Kidney (tissue), 14 donors: ENCODE results near the gene RPL19. TPM values are rescaled to one million over a fixed set of nuclear protein-coding genes. Genes with fewer than 3 reads are reported as not detected.

Experiments
- DNase-seq, 5 donors: peaks; one replicate each; pipeline ENCODE4 v3.0.0-alpha.2; 2013 to 2020
- FAIRE-seq: peaks from 2 replicates; lab custom pipeline; 2012; peaks lifted over from hg19 to GRCh38; lab: Jason Lieb, UNC
- H3K27ac ChIP-seq, 2 donors: one replicate each; pipeline ENCODE4 v1.7.0; 2013; ENCODE audit warnings: low read depth in 2 of 2, low read length in 2 of 2, inconsistent platforms in 1 of 2
- H3K27me3 ChIP-seq: one replicate; pipeline ENCODE4 v1.7.1; 2013; ENCODE audit warnings: low read length, inconsistent platforms; ENCODE audit not compliant: control insufficient read depth, insufficient read depth
- H3K36me3 ChIP-seq, 3 donors: one replicate each; pipeline versions ENCODE4 v1.7.0 to v1.7.1; 2013; ENCODE audit warnings: low read length in 3 of 3, control low read depth in 1 of 3, inconsistent platforms in 1 of 3; ENCODE audit not compliant: insufficient read depth in 3 of 3, control insufficient read depth in 2 of 3
- H3K4me1 ChIP-seq, 3 donors: one replicate each; pipeline versions ENCODE4 v1.7.0 to v1.7.1; 2013; ENCODE audit warnings: low read length in 3 of 3, inconsistent platforms in 1 of 3, low read depth in 1 of 3; ENCODE audit not compliant: control insufficient read depth in 2 of 3, insufficient read depth in 2 of 3
- H3K4me3 ChIP-seq, 3 donors: one replicate each; pipeline versions ENCODE4 v1.7.0 to v1.8.1; 2013; ENCODE audit warnings: low read length in 3 of 3, control low read depth in 1 of 3, inconsistent platforms in 1 of 3
- H3K9ac ChIP-seq, 3 donors: one replicate each; pipeline versions ENCODE4 v1.7.0 to v1.7.1; 2013; ENCODE audit warnings: low read length in 3 of 3, control low read depth in 1 of 3, inconsistent platforms in 1 of 3
- H3K9me3 ChIP-seq, 3 donors: one replicate each; pipeline versions ENCODE4 v1.7.0 to v1.7.1; 2013; ENCODE audit warnings: low read length in 3 of 3, control low read depth in 1 of 3, inconsistent platforms in 1 of 3; ENCODE audit not compliant: control insufficient read depth in 2 of 3, insufficient read depth in 1 of 3
- intact Hi-C: fragments of 100-400 bp; cut with DNase I; formaldehyde crosslinking; loops from one replicate; pipeline ENCODE4 v1.11.1; 2022
- polyA plus RNA-seq: library from polyadenylated mRNA; stranded (reverse); fragments of 350-450 nt; fragmentation: Illumina TruSeq; extraction: RNeasy Lipid Tissue Mini Kit (QIAGEN cat#74804); gene quantifications from one replicate; pipeline ENCODE4 v1.2.3, GENCODE V29; 2014; ENCODE audit warnings: low read depth, low replicate concordance; ENCODE audit not compliant: insufficient read depth
- total RNA-seq: library from RNA; stranded (reverse); fragmentation: NEBNext Ultra II Directional; extraction: Animal tissue kit (Norgen Biotek cat#: 25700); gene quantifications from one replicate; pipeline ENCODE4 v1.2.1, GENCODE V29; 2021
- TF ChIP-seq, protein P1 (sequence below): IDR thresholded peaks from 3 replicates; pipeline ENCODE4 v1.5.1; 2012; ENCODE audit warnings: mild to moderate bottlenecking, moderate library complexity, borderline replicate concordance; ENCODE audit not compliant: insufficient read depth; ENCODE audit errors: extremely low read depth
- donor health status: control.
- donor health status: control.
- donor health status: control.
- donor health status: control.
- donor health status: control.
- donor health status: DM: yes; HTN: yes; CAD: no.
- donor health status: Normal renal cell carcinoma (clear cell type).

RPL19 gene
- total and polyA plus RNA-seq, 2 donors from 2014 or later = 1,460 to 2,512 TPM

DNA sequence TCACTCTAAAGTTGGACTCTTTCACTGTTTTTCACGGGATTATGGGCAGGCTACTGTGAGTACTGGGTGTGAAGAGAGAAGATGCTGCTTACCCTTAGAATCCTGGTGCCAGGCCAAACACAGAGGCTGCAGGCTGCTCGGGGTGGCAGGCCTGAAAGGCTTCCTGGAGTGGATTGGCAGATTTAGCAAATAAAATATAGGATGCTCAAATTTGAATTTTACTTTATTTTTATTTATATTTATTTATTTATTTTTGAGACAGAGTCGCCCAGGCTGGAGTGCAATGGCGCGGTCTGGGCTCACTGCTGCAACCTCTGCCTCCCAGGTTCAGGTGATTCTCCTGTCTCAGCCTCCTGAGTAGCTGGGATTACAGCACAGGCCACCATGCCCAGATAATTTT is 40.5 kb downstream of the RPL19 start:
- TF ChIP-seq, protein P1, sequence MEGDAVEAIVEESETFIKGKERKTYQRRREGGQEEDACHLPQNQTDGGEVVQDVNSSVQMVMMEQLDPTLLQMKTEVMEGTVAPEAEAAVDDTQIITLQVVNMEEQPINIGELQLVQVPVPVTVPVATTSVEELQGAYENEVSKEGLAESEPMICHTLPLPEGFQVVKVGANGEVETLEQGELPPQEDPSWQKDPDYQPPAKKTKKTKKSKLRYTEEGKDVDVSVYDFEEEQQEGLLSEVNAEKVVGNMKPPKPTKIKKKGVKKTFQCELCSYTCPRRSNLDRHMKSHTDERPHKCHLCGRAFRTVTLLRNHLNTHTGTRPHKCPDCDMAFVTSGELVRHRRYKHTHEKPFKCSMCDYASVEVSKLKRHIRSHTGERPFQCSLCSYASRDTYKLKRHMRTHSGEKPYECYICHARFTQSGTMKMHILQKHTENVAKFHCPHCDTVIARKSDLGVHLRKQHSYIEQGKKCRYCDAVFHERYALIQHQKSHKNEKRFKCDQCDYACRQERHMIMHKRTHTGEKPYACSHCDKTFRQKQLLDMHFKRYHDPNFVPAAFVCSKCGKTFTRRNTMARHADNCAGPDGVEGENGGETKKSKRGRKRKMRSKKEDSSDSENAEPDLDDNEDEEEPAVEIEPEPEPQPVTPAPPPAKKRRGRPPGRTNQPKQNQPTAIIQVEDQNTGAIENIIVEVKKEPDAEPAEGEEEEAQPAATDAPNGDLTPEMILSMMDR = no peak
- Histone ChIP-seq H3K27me3 (no peaks in the 10 kb centered on the region), H3K27ac (no peak overlapping the region), H3K4me1 (peaks cover 0 to 5% (median 0%) of the 10 kb centered on the region in 3 donors), H3K9me3 (no peaks in the 10 kb centered on the region), H3K36me3 (no peaks in the 10 kb centered on the region), H3K9ac (no peak overlapping the region), H3K4me3 (no peak overlapping the region)
- intact Hi-C loops = no loop called here
- DNase-seq (no peak), FAIRE-seq (no peak)

DNA sequence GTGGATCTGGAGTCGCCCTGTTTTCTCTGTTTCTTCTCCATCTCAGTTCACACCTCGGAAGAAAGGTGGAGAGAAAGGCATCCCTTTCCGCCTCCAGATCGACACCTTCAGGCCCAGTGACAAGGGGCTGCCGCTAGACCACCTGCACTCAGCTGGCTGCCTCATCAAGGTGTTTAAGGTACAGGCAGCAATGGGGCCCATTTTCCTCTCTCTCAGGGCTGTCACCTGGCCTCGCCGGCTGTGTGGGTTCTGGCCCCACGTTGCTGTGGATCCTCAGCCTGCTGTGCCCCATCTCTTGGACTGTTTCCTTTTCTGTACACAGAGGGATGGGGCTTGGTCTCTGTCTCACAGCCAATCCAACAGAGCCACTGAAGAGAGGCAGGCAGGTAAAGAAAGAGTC is 43.1 kb downstream of the RPL19 start:
- DNase-seq = no peak
- Histone ChIP-seq H3K9ac (no peak overlapping the region), H3K4me3 (no peak overlapping the region), H3K27me3 (no peaks in the 10 kb centered on the region), H3K4me1 (peaks cover 0 to 5% (median 0%) of the 10 kb centered on the region in 3 donors), H3K36me3 (no peaks in the 10 kb centered on the region), H3K27ac (no peak overlapping the region), H3K9me3 (no peaks in the 10 kb centered on the region)
- TF ChIP-seq, protein P1 = no peak
- intact Hi-C loops = no loop called here
- no peak for FAIRE-seq

DNA sequence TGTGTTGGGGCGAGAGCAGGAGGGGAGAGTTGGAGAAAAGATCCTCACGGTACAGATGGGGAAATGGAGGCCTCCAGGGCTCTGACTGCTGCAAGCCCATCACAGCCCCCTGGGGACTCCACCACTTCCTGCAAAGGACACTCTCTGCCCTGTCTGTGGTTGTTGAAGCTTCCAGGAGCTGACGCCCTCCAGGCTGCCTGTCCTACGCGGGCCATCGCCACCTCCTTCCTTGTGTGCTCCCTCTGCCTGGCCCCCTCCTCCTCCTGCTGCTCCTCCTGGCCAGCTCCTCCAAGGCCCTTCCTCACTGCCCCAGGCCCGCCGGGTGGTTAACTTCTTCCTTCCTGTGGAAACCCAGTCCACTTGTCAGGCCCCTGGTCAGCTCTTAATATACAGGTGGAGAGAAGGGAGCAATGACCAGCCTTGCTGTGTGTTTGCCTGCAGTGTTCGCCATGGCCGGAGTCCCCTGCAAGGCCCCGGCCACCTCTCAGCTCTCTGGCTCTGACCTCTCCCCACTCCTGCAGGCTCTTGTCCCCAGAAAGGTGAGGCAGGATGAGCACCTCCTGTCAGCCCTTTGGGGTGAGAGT is 44.0 kb downstream of the RPL19 start:
- peak in 2 of 5 donors; percentile 23 to 45 for DNase-seq
- no peak for FAIRE-seq
- Histone ChIP-seq H3K36me3 (no peaks in the 10 kb centered on the region), H3K4me1 (peaks cover 0 to 5% (median 0%) of the 10 kb centered on the region in 3 donors), H3K27me3 (no peaks in the 10 kb centered on the region), H3K9me3 (no peaks in the 10 kb centered on the region), H3K27ac (no peak overlapping the region), H3K4me3 (no peak overlapping the region), H3K9ac (no peak overlapping the region)
- TF ChIP-seq, protein P1 = no peak
- intact Hi-C loops = no loop called here
